K562 (cell line): ENCODE measurements around the gene UBR3. TPM values are rescaled to one million over a fixed set of nuclear protein-coding genes. Genes with fewer than 3 reads are reported as not detected.

Experiments used
- CBX5 ChIP-seq: IDR thresholded peaks from 2 replicates; pipeline ENCODE4 v1.6.1; 2014; ENCODE audit warnings: low read depth, borderline replicate concordance
- FOXM1 ChIP-seq, 2 experiments: fragments of 450-650 bp in 1 of 2; sonication (generic) in 1 of 2; formaldehyde crosslinking in 1 of 2; IDR thresholded peaks; 2 replicates each; pipeline versions ENCODE4 v1.6.1 to v1.9.0; 2017 to 2022; ENCODE audit warnings: low read depth in 2 of 2, mild to moderate bottlenecking in 2 of 2, missing genetic modification reagents in 1 of 2, moderate library complexity in 1 of 2
- JUN ChIP-seq, 2 experiments: sonication (generic) in 1 of 2; formaldehyde crosslinking in 1 of 2; IDR thresholded peaks; 2 replicates each; pipeline versions ENCODE4 v1.6.1 to v1.8.0; 2012 to 2022; ENCODE audit warnings: borderline replicate concordance in 2 of 2, mild to moderate bottlenecking in 2 of 2, improper control_type of control experiment in 1 of 2, low read depth in 1 of 2, low read length in 1 of 2, missing genetic modification reagents in 1 of 2
- KDM1A ChIP-seq, 2 experiments: fragments of 450-650 bp; IDR thresholded peaks; 2 replicates each; pipeline ENCODE4 v1.6.1; 2016; ENCODE audit warnings: mild to moderate bottlenecking in 2 of 2
- KHSRP ChIP-seq: fragments of 450-650 bp; IDR thresholded peaks from 2 replicates; pipeline ENCODE4 v1.6.1; 2017
- KLF13 ChIP-seq: fragments of 450-650 bp; IDR thresholded peaks from 2 replicates; pipeline ENCODE4 v1.6.1; 2016; ENCODE audit warnings: missing genetic modification characterization, low read depth, mild to moderate bottlenecking, missing compliant biosample characterization, moderate library complexity, borderline replicate concordance
- MXI1 ChIP-seq: IDR thresholded peaks from 2 replicates; pipeline ENCODE4 v1.6.1; 2011; ENCODE audit warnings: low read depth, mild to moderate bottlenecking, improper control_type of control experiment, low read length
- NR4A1 ChIP-seq, 2 experiments: fragments of 250-450 bp in 1 of 2; fragments of 450-650 bp in 1 of 2; sonication (Bioruptor Pico) in 1 of 2; IDR thresholded peaks; 2 replicates each; pipeline versions ENCODE4 v1.4.0 to v1.6.1; 2016 to 2020; ENCODE audit warnings: mild to moderate bottlenecking in 2 of 2, missing compliant biosample characterization in 1 of 2, missing genetic modification characterization in 1 of 2, moderate library complexity in 1 of 2
- PYGO2 ChIP-seq: fragments of 450-650 bp; IDR thresholded peaks from 2 replicates; pipeline ENCODE4 v1.6.1; 2016; ENCODE audit warnings: mild to moderate bottlenecking, missing genetic modification characterization, moderate library complexity, missing compliant biosample characterization
- SRSF7 ChIP-seq: fragments of 200-400 bp; formaldehyde crosslinking; optimal IDR thresholded peaks from 2 replicates; pipeline ENCODE3; 2017; ENCODE audit warnings: mild to moderate bottlenecking, low read depth, low read length
- TAF7 ChIP-seq: fragments of 450-650 bp; IDR thresholded peaks from 2 replicates; pipeline ENCODE4 v1.6.1; 2016; ENCODE audit warnings: missing genetic modification characterization, missing compliant biosample characterization
- TAL1 ChIP-seq: fragments of 450-650 bp; IDR thresholded peaks from 2 replicates; pipeline ENCODE4 v1.6.1; 2016; ENCODE audit warnings: mild to moderate bottlenecking
- ZFP1 ChIP-seq: fragments of 450-650 bp; formaldehyde crosslinking; IDR thresholded peaks from 2 replicates; pipeline ENCODE4 v1.4.0; 2020; ENCODE audit warnings: mild to moderate bottlenecking, mixed read lengths
- polyA plus RNA-seq, 8 experiments: library from polyadenylated mRNA; depleted of rRNA in 4 of 8; stranded (reverse) in 5 of 8; unstranded in 3 of 8; fragments of >200 nt; fragmentation: Nextera tagmentation in 2 of 8; fragmentation: Illumina TruSeq in 1 of 8; extraction: Ambion mirVana in 2 of 8; extraction: Trizol in 1 of 8; gene quantifications; 2 replicates each; pipeline versions ENCODE4 v1.2.1 to v1.2.3, GENCODE V29; 2011 to 2014; ENCODE audit warnings: inconsistent platforms in 1 of 8, missing spikeins in 1 of 8
- total RNA-seq, 7 experiments: library from RNA; depleted of rRNA in 6 of 7; stranded (reverse); fragments of >200 nt in 6 of 7; fragmentation: Illumina TruSeq in 2 of 7; extraction: Trizol in 2 of 7; gene quantifications; 2 replicates each; pipeline versions ENCODE4 v1.2.1 to v1.2.3, GENCODE V29; 2011 to 2021; ENCODE audit warnings: low replicate concordance in 1 of 7
- TF ChIP-seq, protein P1 (sequence below): fragments of 250-450 bp; sonication (Bioruptor Pico); IDR thresholded peaks from 2 replicates; pipeline ENCODE4 v1.4.0; 2020; ENCODE audit warnings: mild to moderate bottlenecking, moderate library complexity, borderline replicate concordance
- TF ChIP-seq, protein P2 (sequence below): fragments of 450-650 bp; conservative IDR thresholded peaks from 2 replicates; pipeline ENCODE4 v1.6.1; 2016; ENCODE audit warnings: missing genetic modification characterization, low read depth, mild to moderate bottlenecking, control low read depth, missing compliant biosample characterization
- TF ChIP-seq, protein P3 (sequence below): sonication (generic); formaldehyde crosslinking; IDR thresholded peaks from 2 replicates; pipeline ENCODE4 v1.8.1; 2023; ENCODE audit warnings: mild to moderate bottlenecking, missing genetic modification reagents
- TF ChIP-seq, protein P4 (sequence below), 2 experiments: fragments of 200-800 bp in 1 of 2; sonication (Bioruptor generic) in 1 of 2; sonication (generic) in 1 of 2; formaldehyde crosslinking in 1 of 2; IDR thresholded peaks in 1 of 2; conservative IDR thresholded peaks in 1 of 2; 2 replicates each; pipeline versions ENCODE4 v1.5.0 to v1.6.1; 2016 to 2020; ENCODE audit warnings: missing compliant biosample characterization in 1 of 2, missing genetic modification characterization in 1 of 2, missing genetic modification reagents in 1 of 2

Gene UBR3
- total and polyA plus RNA-seq, 9 of the 15 experiments (the other 6 are each of a cell fraction or from before 2014, with no cell fraction given), result 14.4 to 63.5 (median 40.4) TPM

DNA sequence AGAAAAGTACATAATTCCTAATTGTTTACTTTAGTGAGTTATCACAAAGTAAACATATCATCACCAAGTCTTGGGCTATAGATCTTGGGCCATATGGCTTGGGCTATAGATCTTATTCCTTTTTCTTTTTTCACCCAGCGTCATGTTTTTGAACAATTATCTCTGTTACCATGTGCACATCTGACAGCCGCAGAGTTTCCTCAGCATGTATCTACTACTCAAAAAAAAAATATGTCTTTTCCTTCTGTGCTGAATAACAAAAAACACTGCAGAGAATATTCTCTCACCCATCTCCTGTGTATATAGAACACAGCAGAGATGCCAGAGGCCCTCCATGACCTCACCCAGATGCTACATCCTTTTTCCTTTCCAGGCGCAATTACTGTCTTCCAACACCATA, 274.5 kb downstream of the UBR3 start (continued):
- TF ChIP-seq, protein P1, sequence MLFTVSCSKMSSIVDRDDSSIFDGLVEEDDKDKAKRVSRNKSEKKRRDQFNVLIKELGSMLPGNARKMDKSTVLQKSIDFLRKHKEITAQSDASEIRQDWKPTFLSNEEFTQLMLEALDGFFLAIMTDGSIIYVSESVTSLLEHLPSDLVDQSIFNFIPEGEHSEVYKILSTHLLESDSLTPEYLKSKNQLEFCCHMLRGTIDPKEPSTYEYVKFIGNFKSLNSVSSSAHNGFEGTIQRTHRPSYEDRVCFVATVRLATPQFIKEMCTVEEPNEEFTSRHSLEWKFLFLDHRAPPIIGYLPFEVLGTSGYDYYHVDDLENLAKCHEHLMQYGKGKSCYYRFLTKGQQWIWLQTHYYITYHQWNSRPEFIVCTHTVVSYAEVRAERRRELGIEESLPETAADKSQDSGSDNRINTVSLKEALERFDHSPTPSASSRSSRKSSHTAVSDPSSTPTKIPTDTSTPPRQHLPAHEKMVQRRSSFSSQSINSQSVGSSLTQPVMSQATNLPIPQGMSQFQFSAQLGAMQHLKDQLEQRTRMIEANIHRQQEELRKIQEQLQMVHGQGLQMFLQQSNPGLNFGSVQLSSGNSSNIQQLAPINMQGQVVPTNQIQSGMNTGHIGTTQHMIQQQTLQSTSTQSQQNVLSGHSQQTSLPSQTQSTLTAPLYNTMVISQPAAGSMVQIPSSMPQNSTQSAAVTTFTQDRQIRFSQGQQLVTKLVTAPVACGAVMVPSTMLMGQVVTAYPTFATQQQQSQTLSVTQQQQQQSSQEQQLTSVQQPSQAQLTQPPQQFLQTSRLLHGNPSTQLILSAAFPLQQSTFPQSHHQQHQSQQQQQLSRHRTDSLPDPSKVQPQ (CRISPR knock-in tag), result no peak
- TF ChIP-seq, protein P2, sequence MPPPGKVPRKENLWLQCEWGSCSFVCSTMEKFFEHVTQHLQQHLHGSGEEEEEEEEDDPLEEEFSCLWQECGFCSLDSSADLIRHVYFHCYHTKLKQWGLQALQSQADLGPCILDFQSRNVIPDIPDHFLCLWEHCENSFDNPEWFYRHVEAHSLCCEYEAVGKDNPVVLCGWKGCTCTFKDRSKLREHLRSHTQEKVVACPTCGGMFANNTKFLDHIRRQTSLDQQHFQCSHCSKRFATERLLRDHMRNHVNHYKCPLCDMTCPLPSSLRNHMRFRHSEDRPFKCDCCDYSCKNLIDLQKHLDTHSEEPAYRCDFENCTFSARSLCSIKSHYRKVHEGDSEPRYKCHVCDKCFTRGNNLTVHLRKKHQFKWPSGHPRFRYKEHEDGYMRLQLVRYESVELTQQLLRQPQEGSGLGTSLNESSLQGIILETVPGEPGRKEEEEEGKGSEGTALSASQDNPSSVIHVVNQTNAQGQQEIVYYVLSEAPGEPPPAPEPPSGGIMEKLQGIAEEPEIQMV (tag), result no peak
- TF ChIP-seq MXI1 (no peak), TAF7 (tag) (no peak), JUN (IDR thresholded peaks at IDR 0.05; ENCODE audit: borderline replicate concordance, low read depth, low read length) (no peak), JUN (CRISPR knock-in tag; IDR thresholded peaks at IDR 0.05; ENCODE audit: borderline replicate concordance) (no peak), PYGO2 (tag) (no peak), NR4A1 (CRISPR knock-in tag; IDR thresholded peaks at IDR 0.05) (no peak), NR4A1 (tag; IDR thresholded peaks at IDR 0.05) (no peak), CBX5 (no peak), SRSF7 (no peak), KDM1A (IDR thresholded peaks at IDR 0.05) (peak in 1 of 2 experiments; percentile 9; a peak in 1 of 4 replicates), KLF13 (no peak), FOXM1 (IDR thresholded peaks at IDR 0.05; ENCODE audit: low read depth) (peak; percentile 10; the same call in 1 of the 2 replicates), FOXM1 (CRISPR knock-in tag; IDR thresholded peaks at IDR 0.05; ENCODE audit: low read depth) (no peak), KHSRP (no peak), TAL1 (peak; percentile 64), ZFP1 (CRISPR knock-in tag) (no peak)
- TF ChIP-seq, protein P3, sequence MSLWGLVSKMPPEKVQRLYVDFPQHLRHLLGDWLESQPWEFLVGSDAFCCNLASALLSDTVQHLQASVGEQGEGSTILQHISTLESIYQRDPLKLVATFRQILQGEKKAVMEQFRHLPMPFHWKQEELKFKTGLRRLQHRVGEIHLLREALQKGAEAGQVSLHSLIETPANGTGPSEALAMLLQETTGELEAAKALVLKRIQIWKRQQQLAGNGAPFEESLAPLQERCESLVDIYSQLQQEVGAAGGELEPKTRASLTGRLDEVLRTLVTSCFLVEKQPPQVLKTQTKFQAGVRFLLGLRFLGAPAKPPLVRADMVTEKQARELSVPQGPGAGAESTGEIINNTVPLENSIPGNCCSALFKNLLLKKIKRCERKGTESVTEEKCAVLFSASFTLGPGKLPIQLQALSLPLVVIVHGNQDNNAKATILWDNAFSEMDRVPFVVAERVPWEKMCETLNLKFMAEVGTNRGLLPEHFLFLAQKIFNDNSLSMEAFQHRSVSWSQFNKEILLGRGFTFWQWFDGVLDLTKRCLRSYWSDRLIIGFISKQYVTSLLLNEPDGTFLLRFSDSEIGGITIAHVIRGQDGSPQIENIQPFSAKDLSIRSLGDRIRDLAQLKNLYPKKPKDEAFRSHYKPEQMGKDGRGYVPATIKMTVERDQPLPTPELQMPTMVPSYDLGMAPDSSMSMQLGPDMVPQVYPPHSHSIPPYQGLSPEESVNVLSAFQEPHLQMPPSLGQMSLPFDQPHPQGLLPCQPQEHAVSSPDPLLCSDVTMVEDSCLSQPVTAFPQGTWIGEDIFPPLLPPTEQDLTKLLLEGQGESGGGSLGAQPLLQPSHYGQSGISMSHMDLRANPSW (CRISPR knock-in tag), result no peak
- TF ChIP-seq, protein P4, sequence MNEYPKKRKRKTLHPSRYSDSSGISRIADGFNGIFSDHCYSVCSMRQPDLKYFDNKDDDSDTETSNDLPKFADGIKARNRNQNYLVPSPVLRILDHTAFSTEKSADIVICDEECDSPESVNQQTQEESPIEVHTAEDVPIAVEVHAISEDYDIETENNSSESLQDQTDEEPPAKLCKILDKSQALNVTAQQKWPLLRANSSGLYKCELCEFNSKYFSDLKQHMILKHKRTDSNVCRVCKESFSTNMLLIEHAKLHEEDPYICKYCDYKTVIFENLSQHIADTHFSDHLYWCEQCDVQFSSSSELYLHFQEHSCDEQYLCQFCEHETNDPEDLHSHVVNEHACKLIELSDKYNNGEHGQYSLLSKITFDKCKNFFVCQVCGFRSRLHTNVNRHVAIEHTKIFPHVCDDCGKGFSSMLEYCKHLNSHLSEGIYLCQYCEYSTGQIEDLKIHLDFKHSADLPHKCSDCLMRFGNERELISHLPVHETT (CRISPR knock-in tag; conservative IDR thresholded peaks at IDR 0.05 in 1 of 2, IDR thresholded peaks at IDR 0.05 in 1 of 2), result no peak
